CD14-positive monocyte (primary cell): ENCODE measurements around the gene CNTN5. TPM values are rescaled to one million over a fixed set of nuclear protein-coding genes. Genes with fewer than 3 reads are reported as not detected.

Source experiments
- DNase-seq, 3 donors: peaks; one replicate each; pipeline ENCODE4 v3.0.0-alpha.2; 2011 to 2022
- H2AFZ ChIP-seq: 2 replicates; pipeline ENCODE4 v1.6.0; 2012; ENCODE audit warnings: mild to moderate bottlenecking, low read depth, low read length, inconsistent platforms; ENCODE audit not compliant: insufficient read depth, poor library complexity, severe bottlenecking
- H3K27ac ChIP-seq, 2 donors: 1 replicate in 1 of 2; 2 replicates in 1 of 2; pipeline ENCODE4 v1.5.1; 2012 to 2013; ENCODE audit warnings: low read length in 2 of 2, control low read depth in 1 of 2, inconsistent platforms in 1 of 2, low read depth in 1 of 2, mild to moderate bottlenecking in 1 of 2
- H3K27me3 ChIP-seq, 2 donors: one replicate each; pipeline versions ENCODE4 v1.6.0 to v1.6.1; 2011 to 2013; ENCODE audit warnings: low read length in 2 of 2; ENCODE audit not compliant: control insufficient read depth in 2 of 2, insufficient read depth in 2 of 2
- H3K36me3 ChIP-seq, 2 donors: replicated peaks in 1 of 2; 1 replicate in 1 of 2; 2 replicates in 1 of 2; pipeline versions ENCODE4 v1.5.1 to v1.6.1; 2012 to 2013; ENCODE audit warnings: low read length in 2 of 2, control low read depth in 1 of 2, inconsistent platforms in 1 of 2, mild to moderate bottlenecking in 1 of 2; ENCODE audit not compliant: insufficient read depth in 2 of 2, control insufficient read depth in 1 of 2
- H3K4me1 ChIP-seq, 2 donors: 1 replicate in 1 of 2; 2 replicates in 1 of 2; pipeline versions ENCODE4 v1.5.1 to v1.6.1; 2012 to 2013; ENCODE audit warnings: low read length in 2 of 2, control low read depth in 1 of 2, inconsistent platforms in 1 of 2, mild to moderate bottlenecking in 1 of 2, moderate library complexity in 1 of 2; ENCODE audit not compliant: insufficient read depth in 2 of 2, control insufficient read depth in 1 of 2
- H3K4me2 ChIP-seq: replicated peaks from 2 replicates; pipeline ENCODE3; 2012; ENCODE audit warnings: low read length, moderate library complexity, mild to moderate bottlenecking; ENCODE audit not compliant: poor library complexity, severe bottlenecking; ENCODE audit errors: extremely low read depth
- H3K4me3 ChIP-seq, 3 experiments: fragments of 200-600 bp in 1 of 3; sonication (generic) in 1 of 3; replicated peaks in 1 of 3; 1 replicate in 2 of 3; 2 replicates in 1 of 3; pipeline ENCODE4 v1.5.1; 2011 to 2013; ENCODE audit warnings: low read length in 3 of 3, mild to moderate bottlenecking in 3 of 3, control low read depth in 2 of 3, low read depth in 2 of 3, inconsistent platforms in 1 of 3, moderate library complexity in 1 of 3
- H3K79me2 ChIP-seq: 2 replicates; pipeline ENCODE4 v1.6.0; 2012; ENCODE audit warnings: mild to moderate bottlenecking, control low read depth, inconsistent platforms, low read length, moderate library complexity; ENCODE audit not compliant: insufficient read depth
- H3K9ac ChIP-seq: 2 replicates; pipeline ENCODE4 v1.6.0; 2017; ENCODE audit warnings: low read length, mild to moderate bottlenecking; ENCODE audit not compliant: insufficient read depth, poor library complexity, severe bottlenecking
- H3K9me3 ChIP-seq, 2 donors: replicated peaks in 1 of 2; 1 replicate in 1 of 2; 2 replicates in 1 of 2; pipeline versions ENCODE4 v1.5.1 to v1.6.1; 2012 to 2013; ENCODE audit warnings: low read length in 2 of 2, control low read depth in 1 of 2; ENCODE audit not compliant: control insufficient read depth in 1 of 2, insufficient read depth in 1 of 2
- H4K20me1 ChIP-seq: 2 replicates; pipeline ENCODE4 v1.6.0; 2012; ENCODE audit warnings: mild to moderate bottlenecking, low read length, control low read depth, moderate library complexity; ENCODE audit not compliant: insufficient read depth
- H3K27ac Mint-ChIP-seq, 7 donors: one replicate each; pipeline ENCODE4 v1.8.0; 2020; ENCODE audit warnings: mild to moderate bottlenecking in 7 of 7, mixed read lengths in 7 of 7, moderate library complexity in 6 of 7, inconsistent platforms in 2 of 7
- H3K27me3 Mint-ChIP-seq, 3 donors: one replicate each; pipeline ENCODE4 v1.8.0; 2021 to 2022; ENCODE audit warnings: low read depth in 3 of 3, mild to moderate bottlenecking in 3 of 3, mixed read lengths in 3 of 3, moderate library complexity in 3 of 3, inconsistent platforms in 1 of 3
- H3K36me3 Mint-ChIP-seq, 2 donors: one replicate each; pipeline ENCODE4 v1.8.0; 2020; ENCODE audit warnings: mixed read lengths in 2 of 2, inconsistent platforms in 1 of 2, mild to moderate bottlenecking in 1 of 2
- H3K4me1 Mint-ChIP-seq: one replicate; pipeline ENCODE4 v1.8.0; 2020; ENCODE audit warnings: mild to moderate bottlenecking, mixed read lengths
- H3K4me3 Mint-ChIP-seq, 2 donors: one replicate each; pipeline ENCODE4 v1.8.0; 2020; ENCODE audit warnings: mild to moderate bottlenecking in 2 of 2, mixed read lengths in 2 of 2, moderate library complexity in 1 of 2
- H3K9me3 Mint-ChIP-seq, 7 donors: one replicate each; pipeline ENCODE4 v1.8.0; 2020 to 2022; ENCODE audit warnings: mixed read lengths in 7 of 7, mild to moderate bottlenecking in 6 of 7, moderate library complexity in 6 of 7, inconsistent platforms in 2 of 7
- CTCF ChIP-seq: fragments of 200-600 bp; IDR thresholded peaks from one replicate; pipeline ENCODE4 v1.8.0; 2022; ENCODE audit warnings: antibody characterized with exemption, mild to moderate bottlenecking
- WGBS: methylation state at CpG from one replicate; pipeline ENCODE4 v1.1.5; 2013; ENCODE audit warnings: missing lambda C conversion rate; ENCODE audit not compliant: insufficient coverage; 5-methylcytosine and 5-hydroxymethylcytosine counted together
- intact Hi-C, 2 donors: fragments of 100-400 bp; cut with micrococcal nuclease; formaldehyde crosslinking; loops; one replicate each; pipeline versions ENCODE4 v1.15.0 to v1.15.1; 2023
- polyA plus RNA-seq, 3 donors: library from polyadenylated mRNA; depleted of rRNA in 1 of 3; unstranded in 2 of 3; stranded (reverse) in 1 of 3; fragments of 300-500 nt in 2 of 3; fragments of >200 nt in 1 of 3; fragmentation: Illumina TruSeq in 2 of 3; gene quantifications; 1 replicate in 2 of 3; 2 replicates in 1 of 3; pipeline ENCODE4 v1.2.3, GENCODE V29; 2012 to 2021

The CNTN5 gene
- polyA plus RNA-seq, 3 donors, result not detected

- intact Hi-C loops, result no loop called here
- DNase-seq, result no peak
- H3K4me1 ChIP-seq, result no peaks in the 10 kb centered on the region
Measured at GRCh38 chr11:99449345-99449744, 428.6 kb downstream of the CNTN5 start.

GRCh38 chr11:99452075-99452474 is 431.3 kb downstream of the CNTN5 start:
- Mint-ChIP-seq H3K27me3 (no peaks in the 10 kb centered on the region), H3K4me3 (no peak overlapping the region), H3K36me3 (no peaks in the 10 kb centered on the region), H3K4me1 (no peaks in the 10 kb centered on the region), H3K9me3 (peaks cover 0 to 3% (median 0%) of the 10 kb centered on the region in 7 donors), H3K27ac (no peak overlapping the region)
- no peak overlapping the region for H3K27ac ChIP-seq
- no peak overlapping the region for H2AFZ ChIP-seq
- H3K79me2 ChIP-seq, result no peaks in the 10 kb centered on the region
- peaks cover 0 to 2% of the 10 kb centered on the region in 2 donors for H3K9me3 ChIP-seq
- no peak overlapping the region for H3K9ac ChIP-seq
- no peaks in the 10 kb centered on the region for H4K20me1 ChIP-seq
- intact Hi-C loops, result no loop called here
- H3K4me2 ChIP-seq, result no peak overlapping the region
- no peaks in the 10 kb centered on the region for H3K36me3 ChIP-seq
- H3K4me3 ChIP-seq, result no peak overlapping the region
- no peaks in the 10 kb centered on the region for H3K4me1 ChIP-seq
- no peak for TF ChIP-seq CTCF
- WGBS, result 100% methylated on average over 1 of the region's 5 CpGs
- no peaks in the 10 kb centered on the region for H3K27me3 ChIP-seq
- no peak for DNase-seq

More at GRCh38 chr11:99449345-99449744, 428.6 kb downstream of the CNTN5 start:
- H3K9me3 Mint-ChIP-seq, result peaks cover 0 to 2% (median 0%) of the 10 kb centered on the region in 7 donors
- Histone ChIP-seq H3K79me2 (no peaks in the 10 kb centered on the region), H4K20me1 (no peaks in the 10 kb centered on the region), H3K9me3 (peaks cover 0 to 2% of the 10 kb centered on the region in 2 donors), H3K4me3 (no peak overlapping the region), H3K27me3 (no peaks in the 10 kb centered on the region), H3K36me3 (no peaks in the 10 kb centered on the region), H3K4me2 (no peak overlapping the region), H3K9ac (no peak overlapping the region), H3K27ac (no peak overlapping the region), H2AFZ (no peak overlapping the region)
- no peaks in the 10 kb centered on the region for H3K36me3 Mint-ChIP-seq
- H3K27me3 Mint-ChIP-seq, result no peaks in the 10 kb centered on the region
- no peak overlapping the region for H3K4me3 Mint-ChIP-seq
- H3K27ac Mint-ChIP-seq, result no peak overlapping the region
- TF ChIP-seq CTCF, result no peak
- no peaks in the 10 kb centered on the region for H3K4me1 Mint-ChIP-seq
